SK-N-SH treated with all-trans-retinoic acid at 6 μM for 48 hours (cell line): ENCODE measurements around the gene PLEKHO1.

ENCODE experiments used
- ATAC-seq: fragments of 200-7000 bp; cut with Tn5 transposase; 3 replicates; pipeline ENCODE4 v1.9.1; 2020; ENCODE audit warnings: mild to moderate bottlenecking, moderate library complexity
- ARNTL ChIP-seq: fragments of 450-650 bp; formaldehyde crosslinking; IDR thresholded peaks from 2 replicates; pipeline ENCODE4 v1.5.0; 2020; ENCODE audit warnings: low read depth, mild to moderate bottlenecking, moderate library complexity, borderline replicate concordance
- BACH2 ChIP-seq: fragments of 250-450 bp; sonication (Bioruptor Pico); IDR thresholded peaks from 2 replicates; pipeline ENCODE4 v1.9.0; 2021; ENCODE audit warnings: mild to moderate bottlenecking, borderline replicate concordance
- CREB5 ChIP-seq: fragments of 250-450 bp; sonication (Bioruptor Pico); IDR thresholded peaks from 2 replicates; pipeline ENCODE4 v1.5.1; 2020; ENCODE audit warnings: low read depth, mild to moderate bottlenecking, moderate library complexity
- CSDC2 ChIP-seq: fragments of 250-450 bp; sonication (Bioruptor Pico); IDR thresholded peaks from 2 replicates; pipeline ENCODE4 v1.5.0; 2020; ENCODE audit warnings: mild to moderate bottlenecking, moderate library complexity
- CSRNP3 ChIP-seq: fragments of 250-450 bp; sonication (Bioruptor Pico); IDR thresholded peaks from 2 replicates; pipeline ENCODE4 v1.5.1; 2021; ENCODE audit warnings: mild to moderate bottlenecking, moderate library complexity
- ESRRG ChIP-seq: fragments of 250-450 bp; sonication (Bioruptor Pico); IDR thresholded peaks from 2 replicates; pipeline ENCODE4 v1.6.1; 2021; ENCODE audit warnings: mild to moderate bottlenecking
- GLIS3 ChIP-seq: fragments of 250-450 bp; sonication (Bioruptor Pico); IDR thresholded peaks from 2 replicates; pipeline ENCODE4 v1.5.0; 2020; ENCODE audit warnings: mild to moderate bottlenecking, moderate library complexity
- ISL1 ChIP-seq: fragments of 250-450 bp; sonication (Bioruptor Pico); IDR thresholded peaks from 2 replicates; pipeline ENCODE4 v2.1.2; 2022; ENCODE audit warnings: mild to moderate bottlenecking, moderate library complexity
- OSR1 ChIP-seq: fragments of 250-450 bp; sonication (Bioruptor Pico); IDR thresholded peaks from 2 replicates; pipeline ENCODE4 v1.8.0; 2022; ENCODE audit warnings: moderate library complexity, mild to moderate bottlenecking, inconsistent platforms
- PATZ1 ChIP-seq: fragments of 250-450 bp; sonication (Bioruptor Pico); IDR thresholded peaks from 2 replicates; pipeline ENCODE4 v1.8.0; 2020; ENCODE audit warnings: mild to moderate bottlenecking, moderate library complexity, borderline replicate concordance
- POU6F1 ChIP-seq: fragments of 250-450 bp; sonication (Bioruptor Pico); IDR thresholded peaks from 2 replicates; pipeline ENCODE4 v1.8.0; 2021; ENCODE audit warnings: low read depth, mild to moderate bottlenecking, moderate library complexity, borderline replicate concordance
- PPARA ChIP-seq: fragments of 250-450 bp; sonication (Bioruptor Pico); IDR thresholded peaks from 2 replicates; pipeline ENCODE4 v1.5.0; 2020; ENCODE audit warnings: mild to moderate bottlenecking, borderline replicate concordance
- RARB ChIP-seq: fragments of 250-450 bp; sonication (Bioruptor Pico); IDR thresholded peaks from 2 replicates; pipeline ENCODE4 v1.8.0; 2021; ENCODE audit warnings: mild to moderate bottlenecking, moderate library complexity
- SNAI2 ChIP-seq: fragments of 250-450 bp; sonication (Bioruptor Pico); IDR thresholded peaks from 2 replicates; pipeline ENCODE4 v1.5.0; 2020; ENCODE audit warnings: mild to moderate bottlenecking, moderate library complexity
- TCF4 ChIP-seq: fragments of 250-450 bp; sonication (Bioruptor Pico); IDR thresholded peaks from 2 replicates; pipeline ENCODE4 v1.8.0; 2021; ENCODE audit warnings: mild to moderate bottlenecking, moderate library complexity, borderline replicate concordance
- TOX ChIP-seq: fragments of 250-450 bp; sonication (Bioruptor Pico); IDR thresholded peaks from 2 replicates; pipeline ENCODE4 v1.8.0; 2021; ENCODE audit warnings: mild to moderate bottlenecking, moderate library complexity, borderline replicate concordance
- TSHZ2 ChIP-seq: fragments of 250-450 bp; sonication (Bioruptor Pico); IDR thresholded peaks from 2 replicates; pipeline ENCODE4 v1.5.0; 2020; ENCODE audit warnings: mild to moderate bottlenecking, moderate library complexity
- ZFP3 ChIP-seq: fragments of 250-450 bp; sonication (Bioruptor Pico); IDR thresholded peaks from 2 replicates; pipeline ENCODE4 v1.5.0; 2020; ENCODE audit warnings: mild to moderate bottlenecking, moderate library complexity
- ZFP30 ChIP-seq: fragments of 450-650 bp; formaldehyde crosslinking; IDR thresholded peaks from 2 replicates; pipeline ENCODE4 v1.5.0; 2022; ENCODE audit warnings: mild to moderate bottlenecking, moderate library complexity
- ZNF565 ChIP-seq: fragments of 450-650 bp; formaldehyde crosslinking; conservative IDR thresholded peaks from 2 replicates; pipeline ENCODE4 v1.5.0; 2020; ENCODE audit warnings: low read depth, mild to moderate bottlenecking, moderate library complexity
- ZNF70 ChIP-seq: fragments of 450-650 bp; formaldehyde crosslinking; IDR thresholded peaks from 2 replicates; pipeline ENCODE4 v1.5.0; 2020; ENCODE audit warnings: mild to moderate bottlenecking, moderate library complexity
- ZNF8 ChIP-seq: fragments of 450-650 bp; formaldehyde crosslinking; IDR thresholded peaks from 2 replicates; pipeline ENCODE4 v1.5.0; 2020; ENCODE audit warnings: mild to moderate bottlenecking, moderate library complexity

The PLEKHO1 gene

GRCh38 chr1:150187560-150187931, 37.8 kb downstream of the PLEKHO1 start (continued):
- TF ChIP-seq CREB5 (no peak), ZNF70 (no peak), POU6F1 (CRISPR knock-in tag) (no peak), PPARA (CRISPR knock-in tag) (no peak), SNAI2 (CRISPR knock-in tag) (no peak), ESRRG (CRISPR knock-in tag) (no peak), CSDC2 (no peak), ZFP30 (CRISPR knock-in tag) (no peak), BACH2 (CRISPR knock-in tag) (no peak), TCF4 (CRISPR knock-in tag) (no peak)
- TF ChIP-seq, all 23 proteins: peak for 0

- peak; percentile 90 for ATAC-seq
- TF ChIP-seq ZFP30 (CRISPR knock-in tag) (no peak), ZFP3 (CRISPR knock-in tag) (no peak), ISL1 (CRISPR knock-in tag) (peak; percentile 80; the same call in 1 of the 2 replicates), ZNF565 (CRISPR knock-in tag) (no peak), OSR1 (CRISPR knock-in tag) (no peak), CREB5 (peak; percentile 89; the same call in 1 of the 2 replicates)
These were observed 42.3 kb downstream of the PLEKHO1 start for GRCh38 chr1:150192012-150192411.

- TF ChIP-seq GLIS3 (no peak), ZFP3 (CRISPR knock-in tag) (no peak), TOX (CRISPR knock-in tag) (no peak), PPARA (CRISPR knock-in tag) (no peak), RARB (CRISPR knock-in tag) (no peak), TCF4 (CRISPR knock-in tag) (no peak)
- ATAC-seq, result peak; percentile 46
These were observed 44.8 kb downstream of the PLEKHO1 start for GRCh38 chr1:150194381-150195031.

GRCh38 chr1:150196417-150196816, 46.7 kb downstream of the PLEKHO1 start:
- no peak for ATAC-seq
- TF ChIP-seq ZFP30 (CRISPR knock-in tag) (no peak), PPARA (CRISPR knock-in tag) (no peak), ZFP3 (CRISPR knock-in tag) (no peak), ZNF8 (CRISPR knock-in tag) (no peak), CSRNP3 (CRISPR knock-in tag) (no peak), CREB5 (no peak), POU6F1 (CRISPR knock-in tag) (no peak), GLIS3 (no peak), PATZ1 (CRISPR knock-in tag) (no peak), TOX (CRISPR knock-in tag) (no peak), CSDC2 (no peak), TSHZ2 (CRISPR knock-in tag) (no peak), ZNF70 (no peak), ARNTL (CRISPR knock-in tag) (no peak)
